ENCODE results near the gene WDR91.

The WDR91 gene

DNA sequence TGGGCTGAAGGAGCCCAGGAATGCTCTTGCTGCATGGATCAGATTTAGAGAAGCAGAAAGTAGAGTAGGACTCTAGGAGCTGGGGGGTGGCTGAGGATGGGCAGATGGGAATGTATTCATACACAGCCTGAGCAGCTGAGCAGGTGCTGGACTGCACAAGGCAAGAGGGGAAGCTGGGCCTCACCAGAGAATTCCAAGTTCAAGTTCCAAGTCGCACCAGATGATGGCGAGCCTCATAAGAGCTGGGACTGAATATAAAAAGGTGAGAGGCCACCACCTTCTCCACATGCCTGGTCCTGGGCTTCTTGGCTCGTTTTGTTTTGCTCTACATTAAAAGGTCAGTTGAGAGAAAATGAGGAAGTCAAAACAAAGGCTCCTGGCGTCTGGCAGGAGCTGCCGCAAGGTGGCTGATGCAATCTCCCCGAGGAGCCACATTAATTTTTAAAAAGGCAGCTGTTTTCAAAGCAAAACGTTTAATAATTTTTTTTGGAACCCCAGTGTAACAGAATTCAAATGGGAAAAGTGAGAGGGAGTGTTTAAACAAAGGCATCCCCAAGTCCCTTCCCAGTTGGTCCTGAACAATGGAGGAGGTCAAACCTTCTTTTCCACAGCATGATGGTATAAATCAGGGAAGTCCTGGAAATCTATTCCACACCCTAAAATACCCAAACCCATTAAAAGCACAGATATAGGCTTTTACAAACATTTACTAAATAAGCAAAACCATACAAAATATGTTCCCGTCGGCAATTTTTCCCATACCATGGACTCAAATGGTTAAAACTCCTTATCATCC, 50.3 kb downstream of the WDR91 start:
- DNase-seq (ENCODE audit: low spot score), result no peak

DNA sequence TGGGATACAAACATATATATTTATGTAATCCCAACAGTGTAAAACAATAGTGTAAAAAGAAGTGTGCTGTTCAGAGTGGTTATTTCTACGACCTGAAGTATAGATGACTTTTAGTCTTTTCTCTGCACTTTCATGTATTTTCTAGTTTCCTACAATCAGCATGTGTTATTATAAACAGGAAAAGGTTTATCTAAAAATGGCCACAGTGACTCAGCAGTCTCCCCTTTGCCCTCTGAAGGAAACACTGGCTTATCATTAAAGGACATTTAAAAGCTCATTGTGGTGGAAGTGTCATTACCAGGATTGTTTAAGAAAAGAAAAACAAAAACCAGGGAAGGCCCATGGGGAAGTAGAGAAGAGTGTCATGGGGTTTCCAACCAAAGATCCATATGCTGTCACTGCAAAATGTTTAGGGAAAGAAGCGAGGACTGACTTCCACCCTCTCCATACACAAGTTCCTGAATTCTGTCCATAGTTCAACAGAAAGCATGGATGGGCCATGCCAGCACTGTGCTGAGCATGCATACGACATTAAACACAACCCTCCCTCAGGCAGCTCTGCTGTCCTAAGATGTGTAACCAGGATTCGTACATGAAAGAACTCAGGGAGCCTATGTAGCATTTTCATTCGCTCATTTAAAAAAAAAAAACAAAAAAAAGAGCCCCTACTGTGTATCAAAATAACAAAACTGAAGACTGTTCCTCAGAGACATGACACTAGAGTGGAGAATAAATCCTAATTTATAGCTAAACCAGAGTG, 51.0 kb downstream of the WDR91 start:
- DNase-seq (ENCODE audit: low spot score), result no peak

DNA sequence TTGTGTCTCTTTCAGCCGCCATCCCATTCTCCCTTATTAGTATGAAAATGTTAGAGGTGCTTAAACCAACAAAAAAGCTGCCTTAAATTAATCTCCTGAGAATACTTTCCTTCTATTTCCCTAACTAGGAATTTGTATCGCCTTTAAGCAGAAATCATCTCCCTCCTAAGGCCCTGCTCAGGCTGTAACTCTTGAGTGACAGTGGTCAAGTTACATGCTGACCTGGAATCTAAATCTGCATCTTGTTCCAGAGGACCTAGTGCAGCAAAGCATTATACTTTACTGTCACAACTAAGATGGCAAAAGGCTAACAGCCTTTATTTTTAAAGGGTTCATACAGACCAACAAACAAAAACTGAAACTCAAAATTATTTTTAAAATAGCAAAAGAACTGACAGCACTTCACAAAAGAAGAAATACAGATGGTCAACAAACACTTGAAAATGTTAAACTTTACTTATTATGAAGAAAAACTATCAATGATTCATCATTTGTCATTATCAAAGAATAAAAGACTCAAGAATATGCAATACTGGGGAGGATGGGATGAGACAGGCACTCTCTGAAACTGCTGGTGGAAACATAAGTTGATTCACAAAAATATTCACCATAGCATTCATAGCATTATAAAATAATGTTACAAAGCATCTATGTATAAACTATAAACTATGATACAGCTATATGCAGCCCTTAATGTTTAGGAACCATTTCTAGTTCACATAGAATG, 51.8 kb downstream of the WDR91 start:
- no peak for DNase-seq (ENCODE audit: low spot score)

DNA sequence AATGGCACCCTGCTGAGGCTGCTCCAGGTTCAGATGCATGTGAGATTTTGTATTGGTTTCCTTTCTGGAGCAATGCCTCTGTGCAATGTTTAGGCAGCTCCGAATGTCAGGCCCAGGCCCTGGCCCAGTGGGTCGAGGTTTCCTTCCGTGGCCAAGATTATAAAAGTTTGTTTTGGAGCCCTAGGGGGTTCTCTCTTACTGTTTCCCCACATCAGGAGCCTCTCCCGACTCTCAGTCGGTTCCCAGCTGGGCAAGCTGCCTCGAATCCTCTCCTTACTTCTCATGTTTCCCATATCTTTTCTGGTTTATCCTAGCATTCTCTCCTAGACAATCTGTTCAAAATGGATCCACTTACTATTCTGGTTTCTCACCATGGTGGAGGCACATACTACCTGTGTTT, 52.5 kb downstream of the WDR91 start:
- DNase-seq (ENCODE audit: low spot score), result no peak

DNA sequence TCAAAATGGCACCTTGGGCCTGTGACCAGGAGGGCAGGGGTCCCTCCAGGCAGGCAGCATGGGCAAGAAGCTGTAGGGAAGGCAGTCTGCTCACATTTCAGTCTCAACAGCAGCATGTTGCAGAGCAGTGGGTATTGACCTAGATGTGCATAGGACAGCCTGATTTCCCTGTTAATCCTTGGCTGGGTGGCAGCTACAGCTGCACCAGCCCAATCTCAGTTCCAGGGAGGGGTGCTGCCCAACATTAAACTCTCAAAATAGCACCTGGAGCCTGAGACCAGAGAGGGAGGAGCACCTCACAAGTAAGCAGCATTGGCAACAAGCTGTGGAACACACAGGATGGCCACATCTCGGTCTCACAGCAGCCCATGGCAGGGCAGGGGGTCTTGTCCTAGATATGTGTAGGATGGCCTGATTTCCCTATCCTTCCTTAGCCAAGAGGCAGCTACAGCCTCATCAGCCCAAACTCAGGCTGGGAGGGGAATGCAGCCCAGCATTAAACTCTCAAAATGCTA, 53.1 kb downstream of the WDR91 start:
- no peak for DNase-seq (ENCODE audit: low spot score)

DNA sequence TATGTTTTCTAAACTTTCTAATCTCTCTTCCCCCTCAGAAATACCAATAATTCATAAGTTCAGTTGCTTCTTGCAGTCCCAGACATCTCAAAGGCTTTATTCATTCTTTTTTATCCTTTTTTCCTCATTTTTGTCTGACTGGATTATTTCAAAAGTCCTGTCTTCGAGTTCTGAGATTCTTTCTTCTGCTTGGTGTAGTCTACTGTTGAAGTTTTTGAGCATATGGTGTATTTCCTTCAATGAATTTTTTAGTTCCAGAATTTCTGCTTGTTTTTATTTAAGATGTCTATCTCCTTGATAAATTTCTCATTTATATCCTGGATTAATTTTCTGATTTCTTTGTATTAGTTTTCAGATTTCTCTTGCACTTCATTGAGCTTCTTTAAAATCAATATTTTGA, 55.0 kb downstream of the WDR91 start:
- DNase-seq (ENCODE audit: low spot score), result no peak

DNA sequence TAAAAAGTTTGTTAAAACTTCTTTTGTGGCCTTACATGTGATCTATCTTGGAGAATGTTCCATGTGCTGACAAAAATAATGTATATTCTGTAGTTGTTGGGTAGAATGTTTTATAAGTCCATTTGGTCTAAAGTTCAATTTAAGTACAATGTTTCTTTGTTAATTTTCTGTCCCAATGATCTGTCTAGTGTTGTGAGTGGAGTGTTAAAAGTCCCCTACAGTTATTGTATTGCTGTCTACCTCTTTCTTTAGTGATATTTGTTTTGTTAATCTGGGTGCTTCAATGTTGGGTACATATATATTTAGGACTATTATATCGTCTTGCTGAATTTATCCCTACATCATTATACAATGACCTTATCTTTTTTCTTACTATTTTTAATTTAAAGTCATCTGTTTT, 56.6 kb downstream of the WDR91 start:
- DNase-seq (ENCODE audit: low spot score), result no peak

DNA sequence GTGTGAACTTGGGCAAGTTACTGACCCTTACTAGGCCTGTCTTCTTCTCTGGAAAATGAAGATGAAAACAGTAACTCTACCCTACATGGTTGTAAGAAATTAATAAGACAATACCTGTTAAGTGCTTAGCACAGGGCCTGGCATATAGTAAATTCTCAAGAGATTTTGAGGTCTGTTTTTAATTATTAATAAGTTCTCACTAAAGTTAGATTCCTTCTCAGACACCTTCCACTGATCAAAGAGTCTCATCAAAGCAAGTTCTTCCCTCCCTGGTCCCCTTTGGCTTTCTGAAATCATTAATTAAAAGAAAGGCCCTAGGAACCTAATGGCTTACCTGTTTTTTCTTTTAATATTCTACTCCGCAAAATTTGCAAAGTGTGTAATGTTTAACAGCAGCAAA, 58.9 kb downstream of the WDR91 start:
- no peak for DNase-seq (ENCODE audit: low spot score)

DNA sequence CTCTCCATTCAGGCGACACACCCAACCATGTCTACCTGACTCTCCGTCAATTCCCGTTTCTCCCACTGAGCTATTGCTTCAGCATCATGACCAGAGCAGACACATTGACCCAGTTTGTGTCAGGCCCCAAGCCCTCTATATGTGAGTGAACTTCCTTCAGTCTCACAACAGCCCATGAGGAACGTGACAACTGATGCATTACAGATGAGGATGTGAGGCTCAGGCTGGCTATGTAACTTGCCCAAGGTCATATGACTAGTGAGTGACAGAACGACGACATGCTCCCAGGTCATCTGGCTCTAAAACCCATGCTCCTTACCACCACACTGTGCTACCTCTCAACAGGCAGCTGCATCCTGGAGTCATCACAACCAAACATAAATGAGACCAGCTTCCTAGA, 59.8 kb downstream of the WDR91 start:
- no peak for DNase-seq (ENCODE audit: low spot score)

DNA sequence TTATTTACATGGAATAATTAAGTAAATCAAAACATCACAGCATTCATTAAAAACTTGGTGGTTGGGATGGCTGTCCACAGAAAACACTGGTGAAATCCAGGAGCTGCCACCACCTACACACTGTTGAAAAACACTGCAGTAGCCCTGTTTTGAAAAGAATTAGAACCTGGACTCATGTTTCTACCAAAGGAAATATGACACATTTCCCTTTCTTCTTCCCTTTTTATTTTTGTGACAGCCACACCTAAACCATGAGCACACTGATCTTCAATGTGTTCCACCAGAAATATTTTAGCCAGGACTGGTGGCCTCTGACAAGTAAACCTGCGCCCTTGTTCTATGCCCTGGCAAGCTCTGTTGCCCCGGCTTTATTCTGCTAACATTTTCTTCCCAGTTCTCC, 60.2 kb downstream of the WDR91 start:
- DNase-seq (ENCODE audit: low spot score), result no peak

DNA sequence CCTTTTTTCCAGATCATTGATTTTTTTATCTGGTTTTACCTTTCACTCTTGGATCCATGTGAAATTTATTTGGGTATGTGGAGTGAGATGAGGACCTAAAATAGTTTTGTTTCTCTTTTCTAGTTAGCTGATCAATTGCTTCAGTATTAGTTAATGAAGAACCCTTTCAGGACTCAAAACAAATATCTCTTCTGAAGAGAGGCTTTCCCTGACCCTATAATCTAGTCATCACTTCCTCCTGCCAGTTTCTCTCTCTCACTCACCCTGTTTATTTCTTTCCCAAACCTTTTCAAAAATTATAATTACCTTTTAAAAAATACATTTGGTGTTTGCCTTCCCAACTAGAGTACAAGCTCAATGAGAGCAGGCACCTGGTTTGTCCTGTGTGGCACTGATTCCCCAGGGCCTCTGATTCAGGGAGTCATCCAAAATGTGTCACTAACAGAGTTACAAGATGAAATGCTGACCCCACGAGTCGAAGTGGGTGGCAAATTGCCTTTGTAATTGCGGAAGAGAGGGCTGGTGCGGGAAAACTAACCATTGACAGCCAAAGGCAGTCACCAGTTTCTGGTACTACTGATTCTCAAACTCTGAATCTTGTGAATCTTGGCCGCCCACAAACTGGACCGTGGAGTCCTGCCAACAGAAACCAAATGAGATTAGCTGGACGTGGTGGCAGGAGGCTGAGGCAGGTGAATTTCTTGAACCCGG, 61.1 kb downstream of the WDR91 start:
- no peak for DNase-seq (ENCODE audit: low spot score)

DNA sequence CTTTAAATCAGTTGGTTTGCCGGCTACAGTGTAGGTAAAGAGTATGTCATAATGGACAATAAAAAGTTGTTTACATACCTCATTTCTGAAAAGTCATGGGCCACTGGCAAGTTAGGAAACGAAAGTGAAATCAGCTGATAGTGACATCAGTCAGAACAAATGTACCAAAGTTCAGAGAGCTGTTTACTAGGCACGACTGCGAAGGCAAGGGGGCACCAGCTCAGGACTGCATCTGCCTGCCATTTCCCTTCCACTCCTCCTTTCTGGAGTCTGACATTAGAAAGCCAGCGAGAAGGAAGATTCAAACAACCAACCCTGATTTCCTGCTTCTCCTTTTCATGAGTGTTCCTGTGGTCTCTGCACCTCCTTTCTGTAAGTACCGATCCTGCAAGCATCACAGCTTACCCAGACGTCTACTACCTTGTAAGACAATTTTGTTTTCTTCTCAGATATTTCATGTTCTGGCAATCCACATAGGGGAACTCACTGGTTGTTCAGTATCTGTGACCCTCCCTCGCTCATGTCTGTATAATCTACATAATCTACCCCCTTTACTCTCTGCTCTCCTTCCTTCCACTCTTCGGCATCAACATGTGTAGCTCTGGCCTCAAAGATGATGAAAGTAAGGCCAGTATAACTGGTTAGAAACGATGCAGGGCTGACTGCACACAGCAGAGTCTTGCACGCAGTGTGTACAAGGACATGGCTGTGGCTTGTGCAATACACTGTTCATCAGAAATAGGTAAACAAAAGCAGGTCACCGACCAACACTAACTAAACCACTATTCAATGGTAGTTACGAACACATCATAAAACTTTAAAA, 63.2 kb downstream of the WDR91 start, which contains the start of gene TMEM140:
TMEM140 (plus strand) TSS at position 174 of the 823 bp plus-strand sequence. CDS start 16,370 bp downstream, outside the sequence.
- DNase-seq (ENCODE audit: low spot score), result no peak

DNA sequence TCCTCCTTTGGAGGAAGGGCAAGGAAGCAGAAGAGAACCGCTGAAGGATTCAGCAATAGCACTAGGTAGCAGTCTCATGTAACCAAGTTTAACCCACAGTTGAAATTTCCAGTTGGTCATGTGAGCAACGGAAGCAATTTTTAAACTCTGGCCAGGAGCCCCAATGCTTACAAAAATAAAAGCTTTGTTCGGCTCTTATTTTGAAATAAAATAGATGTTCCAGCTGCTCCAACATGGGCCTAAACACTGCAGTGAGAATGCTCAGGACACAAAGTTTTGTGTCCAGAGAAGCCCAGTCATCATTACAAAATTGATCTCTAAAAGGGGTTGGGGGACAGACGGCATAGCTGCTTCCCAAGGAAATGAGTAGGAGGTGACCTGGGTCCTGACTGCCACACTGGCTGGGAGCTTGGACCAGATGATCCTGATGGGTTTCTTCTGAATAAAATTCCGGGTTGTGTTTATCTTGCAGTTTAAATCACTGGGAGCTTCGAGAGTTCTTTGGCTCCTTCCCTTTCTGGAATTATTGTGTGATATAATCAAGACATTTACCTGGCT, 63.9 kb downstream of the WDR91 start:
- DNase-seq (ENCODE audit: low spot score), result no peak

DNA sequence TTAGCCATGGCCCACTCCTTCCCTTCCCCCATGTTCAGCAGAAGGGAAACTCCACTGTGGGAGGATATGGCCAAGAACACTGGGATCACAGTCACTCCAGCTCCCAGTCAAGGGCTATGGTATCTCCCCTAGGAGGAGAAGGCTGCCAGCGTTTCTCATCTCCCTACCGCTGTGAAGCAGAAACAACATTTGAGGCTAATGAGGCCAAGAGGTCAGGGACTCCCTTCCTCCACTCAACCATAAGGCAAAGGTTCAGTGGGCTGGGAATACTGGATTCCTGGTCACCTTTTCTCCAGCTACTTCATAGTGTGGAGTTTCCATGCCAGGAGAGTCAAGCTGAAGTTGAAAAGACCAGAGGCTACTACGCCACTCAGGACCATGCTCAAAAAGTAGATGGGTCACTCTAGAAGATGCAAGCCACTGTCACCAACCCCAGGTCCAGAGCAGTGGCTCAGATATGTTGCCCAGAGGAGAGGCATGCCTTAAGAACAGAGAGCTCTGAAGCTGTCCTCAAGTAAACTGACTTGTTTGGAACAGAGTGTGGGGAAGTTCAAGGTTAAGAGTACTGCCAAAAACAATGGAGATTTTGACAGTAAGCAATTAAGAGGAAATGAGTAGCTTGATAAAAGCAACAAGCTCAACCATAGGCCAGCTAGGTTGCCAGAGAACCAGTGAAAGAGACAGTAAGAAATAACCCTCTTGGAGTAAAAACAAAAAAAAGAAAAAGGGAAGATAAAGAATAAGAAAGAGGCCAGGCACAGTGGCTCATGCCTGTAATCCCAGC, 67.2 kb downstream of the WDR91 start:
- DNase-seq (ENCODE audit: low spot score), result no peak

All from HuH-7 (cell line).